HepG2 (cell line): ENCODE data around the gene ECHDC1. TPM values are rescaled to one million over a fixed set of nuclear protein-coding genes. Genes with fewer than 3 reads are reported as not detected.

ENCODE experiments used
- JUND ChIP-seq: sonication (generic); formaldehyde crosslinking; IDR thresholded peaks from 2 replicates; pipeline ENCODE4 v1.8.0; 2022; ENCODE audit warnings: mild to moderate bottlenecking, missing genetic modification reagents
- MBD4 ChIP-seq: IDR thresholded peaks from 2 replicates; pipeline ENCODE4 v1.6.1; 2012; ENCODE audit warnings: low read length, inconsistent platforms, borderline replicate concordance
- SKI ChIP-seq: fragments of 450-650 bp; IDR thresholded peaks from one replicate; pipeline ENCODE4 v1.6.1; 2018; ENCODE audit warnings: mild to moderate bottlenecking; ENCODE audit not compliant: partially characterized antibody
- SNAPC4 ChIP-seq: sonication (generic); formaldehyde crosslinking; IDR thresholded peaks from 2 replicates; pipeline ENCODE4 v1.4.0; 2020; ENCODE audit warnings: mild to moderate bottlenecking, missing genetic modification reagents
- XRCC5 ChIP-seq: fragments of 200-400 bp; formaldehyde crosslinking; optimal IDR thresholded peaks from 2 replicates; pipeline ENCODE3; 2017; ENCODE audit warnings: mild to moderate bottlenecking, low read length
- ZBTB37 ChIP-seq: sonication (generic); formaldehyde crosslinking; IDR thresholded peaks from 2 replicates; pipeline ENCODE4 v1.4.0; 2020; ENCODE audit warnings: mild to moderate bottlenecking, missing genetic modification reagents
- ZBTB7A ChIP-seq: sonication (generic); formaldehyde crosslinking; IDR thresholded peaks from 2 replicates; pipeline ENCODE4 v1.8.0; 2022; ENCODE audit warnings: mild to moderate bottlenecking, missing genetic modification reagents
- ZFP41 ChIP-seq: sonication (generic); formaldehyde crosslinking; IDR thresholded peaks from 2 replicates; pipeline ENCODE4 v1.4.0; 2020; ENCODE audit warnings: mild to moderate bottlenecking, missing genetic modification reagents, borderline replicate concordance
- ZHX1 ChIP-seq: sonication (generic); formaldehyde crosslinking; IDR thresholded peaks from 2 replicates; pipeline ENCODE4 v1.8.1; 2022; ENCODE audit warnings: low read depth, mild to moderate bottlenecking, missing genetic modification reagents
- ZMYM4 ChIP-seq: sonication (generic); formaldehyde crosslinking; IDR thresholded peaks from 2 replicates; pipeline ENCODE4 v1.8.1; 2023; ENCODE audit warnings: mild to moderate bottlenecking, missing genetic modification reagents
- ZNF207 ChIP-seq: fragments of 450-650 bp; IDR thresholded peaks from 2 replicates; pipeline ENCODE4 v1.6.1; 2016; ENCODE audit warnings: antibody characterized with exemption, borderline replicate concordance
- ZNF260 ChIP-seq: sonication (generic); formaldehyde crosslinking; IDR thresholded peaks from 2 replicates; pipeline ENCODE4 v1.4.0; 2020; ENCODE audit warnings: missing genetic modification reagents, low read depth, mild to moderate bottlenecking, borderline replicate concordance
- ZNF33B ChIP-seq: sonication (generic); formaldehyde crosslinking; IDR thresholded peaks from 2 replicates; pipeline ENCODE4 v1.5.1; 2020; ENCODE audit warnings: mild to moderate bottlenecking, missing genetic modification reagents
- ZNF672 ChIP-seq: sonication (generic); formaldehyde crosslinking; IDR thresholded peaks from 2 replicates; pipeline ENCODE4 v1.8.1; 2022; ENCODE audit warnings: missing genetic modification reagents
- ZNF709 ChIP-seq: sonication (generic); formaldehyde crosslinking; IDR thresholded peaks from 2 replicates; pipeline ENCODE4 v1.5.0; 2020; ENCODE audit warnings: mild to moderate bottlenecking, missing genetic modification reagents
- ZNF879 ChIP-seq: sonication (generic); formaldehyde crosslinking; IDR thresholded peaks from 2 replicates; pipeline ENCODE4 v1.8.1; 2023; ENCODE audit warnings: missing genetic modification reagents
- polyA plus RNA-seq, 8 experiments: library from polyadenylated mRNA; depleted of rRNA in 3 of 8; stranded (reverse) in 7 of 8; unstranded in 1 of 8; fragments of >200 nt; fragmentation: Illumina TruSeq in 4 of 8; extraction: Trizol in 4 of 8; gene quantifications; 2 replicates each; pipeline versions ENCODE4 v1.2.1 to v1.2.3, GENCODE V29; 2011 to 2016; ENCODE audit warnings: low read depth in 4 of 8, missing spikeins in 1 of 8, mixed read lengths in 1 of 8; ENCODE audit not compliant: insufficient read depth in 1 of 8
- total RNA-seq, 5 experiments: library from RNA; depleted of rRNA; stranded (reverse); fragments of >200 nt; fragmentation: Illumina TruSeq; extraction: Trizol; gene quantifications; 2 replicates each; pipeline ENCODE4 v1.2.3, GENCODE V29; 2016; ENCODE audit warnings: low read depth in 1 of 5
- TF ChIP-seq, protein P1 (sequence below): sonication (generic); IDR thresholded peaks from 2 replicates; pipeline ENCODE4 v1.6.1; 2016; ENCODE audit warnings: low read depth, borderline replicate concordance

Gene ECHDC1
- total and polyA plus RNA-seq, 2 of the 13 experiments (the other 11 are each of a cell fraction or from before 2014, with no cell fraction given) = 32.8 to 98.1 TPM

DNA sequence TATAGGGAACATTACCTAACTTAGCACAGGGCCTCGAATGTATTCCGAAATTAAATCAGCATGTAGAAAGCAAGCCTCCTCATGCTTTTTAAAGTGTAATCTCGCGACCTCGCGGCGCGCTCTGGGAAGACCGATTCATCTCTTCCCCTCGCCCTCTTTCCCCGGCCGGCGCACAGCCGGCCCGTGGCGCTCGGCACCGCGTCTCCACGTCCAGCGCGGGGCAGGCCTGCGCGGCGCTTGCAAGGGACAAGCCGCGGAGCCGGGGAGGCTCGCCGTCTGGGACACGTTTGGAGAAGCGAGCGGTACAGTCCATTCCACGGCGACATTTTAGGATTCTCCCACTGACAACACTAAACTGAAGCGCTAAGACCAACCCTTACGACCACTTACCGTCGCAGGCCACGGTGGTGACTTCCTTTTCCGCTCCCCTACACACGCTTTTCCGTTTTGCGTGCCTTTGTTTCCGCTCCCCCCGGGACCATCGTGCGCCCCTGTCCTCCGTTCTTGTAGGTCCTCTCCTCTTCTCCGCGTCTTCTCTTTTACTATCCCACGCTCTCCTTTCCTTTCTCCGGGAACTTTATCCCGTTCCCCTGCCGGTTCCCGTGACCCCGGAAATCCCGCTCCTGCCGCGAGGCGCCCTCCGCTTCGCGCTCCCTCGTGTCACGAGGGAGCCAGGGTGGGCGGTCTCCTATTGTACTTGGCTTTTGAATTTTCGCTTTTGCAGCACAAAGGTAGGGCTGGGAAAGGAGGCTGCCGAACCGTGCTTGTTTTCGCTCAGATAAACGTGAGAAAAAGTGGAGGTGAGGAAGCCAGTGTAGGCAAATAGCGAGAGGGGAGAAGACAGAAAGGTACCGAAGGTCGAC is at the start of gene ECHDC1 (continued):
- TF ChIP-seq ZNF260 (CRISPR knock-in tag) (no peak), SKI (peak; percentile 47), MBD4 (peak; percentile 74; the same call in 1 of the 2 replicates), ZMYM4 (CRISPR knock-in tag) (peak; percentile 84), SNAPC4 (no peak), ZNF879 (CRISPR knock-in tag) (no peak; the same call in 1 of the 2 replicates), XRCC5 (no peak), ZNF207 (no peak), ZNF672 (no peak), ZBTB37 (CRISPR knock-in tag) (no peak), ZNF33B (peak; percentile 96), ZBTB7A (peak; percentile 90; the same call in 1 of the 2 replicates), ZNF709 (CRISPR knock-in tag) (peak; percentile 89; the same call in 1 of the 2 replicates), ZFP41 (CRISPR knock-in tag) (no peak), ZHX1 (CRISPR knock-in tag) (no peak), JUND (CRISPR knock-in tag) (0 out of 2 replicates have a peak, but pooled peaks have one; percentile 30)
- TF ChIP-seq, protein P1, sequence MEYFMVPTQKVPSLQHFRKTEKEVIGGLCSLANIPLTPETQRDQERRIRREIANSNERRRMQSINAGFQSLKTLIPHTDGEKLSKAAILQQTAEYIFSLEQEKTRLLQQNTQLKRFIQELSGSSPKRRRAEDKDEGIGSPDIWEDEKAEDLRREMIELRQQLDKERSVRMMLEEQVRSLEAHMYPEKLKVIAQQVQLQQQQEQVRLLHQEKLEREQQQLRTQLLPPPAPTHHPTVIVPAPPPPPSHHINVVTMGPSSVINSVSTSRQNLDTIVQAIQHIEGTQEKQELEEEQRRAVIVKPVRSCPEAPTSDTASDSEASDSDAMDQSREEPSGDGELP = no peak; the same call in 1 of the 2 replicates
